GM12892 (cell line): ENCODE measurements around the gene SCP2.

Experiments used
- POLR2A ChIP-seq: IDR thresholded peaks from 2 replicates; pipeline ENCODE4 v1.6.1; 2011; ENCODE audit warnings: low read depth, low read length, control low read depth
- POLR2AphosphoS5 ChIP-seq: IDR thresholded peaks from 2 replicates; pipeline ENCODE4 v1.6.1; 2011; ENCODE audit warnings: low read depth, low read length, control low read depth

- no peak for TF ChIP-seq POLR2AphosphoS5
- no peak for TF ChIP-seq POLR2A
Measured at GRCh38 chr1:52906135-52906603, 20.9 kb upstream of the SCP2 start.
